HG03060 (cell line): Measurements from ENCODE around the gene FOXO3.

ENCODE experiments used
- ATAC-seq: cut with Tn5 transposase; IDR thresholded peaks from one replicate; pipeline ENCODE4 v1.9.1; 2021; ENCODE audit warnings: low read depth, moderate number of reproducible peaks; ENCODE audit not compliant: unreplicated experiment

Gene FOXO3

GRCh38 chr6:108592371-108593337, 31.9 kb downstream of the FOXO3 start:
- ATAC-seq = peak; percentile 76

GRCh38 chr6:108594151-108594550, 33.4 kb downstream of the FOXO3 start:
- no peak for ATAC-seq

GRCh38 chr6:108594640-108595039, 33.9 kb downstream of the FOXO3 start:
- ATAC-seq = no peak

GRCh38 chr6:108596956-108597355, 36.2 kb downstream of the FOXO3 start:
- no peak for ATAC-seq

GRCh38 chr6:108597572-108598304, 37.0 kb downstream of the FOXO3 start:
- ATAC-seq = no peak

- ATAC-seq = peak; percentile 55
Observed at GRCh38 chr6:108598305-108598863, 37.7 kb downstream of the FOXO3 start.

GRCh38 chr6:108604156-108604555, 43.4 kb downstream of the FOXO3 start:
- ATAC-seq = no peak

- no peak for ATAC-seq
Observed at GRCh38 chr6:108606250-108606690, 45.6 kb downstream of the FOXO3 start.

- ATAC-seq = no peak
Observed at GRCh38 chr6:108608453-108609275, 47.9 kb downstream of the FOXO3 start.

GRCh38 chr6:108609276-108609769, 48.6 kb downstream of the FOXO3 start:
- ATAC-seq = no peak

- no peak for ATAC-seq
Observed at GRCh38 chr6:108610270-108610839, 49.6 kb downstream of the FOXO3 start.

- ATAC-seq = no peak
Observed at GRCh38 chr6:108610957-108611586, 50.4 kb downstream of the FOXO3 start.

GRCh38 chr6:108612852-108613251, 52.1 kb downstream of the FOXO3 start:
- no peak for ATAC-seq

- no peak for ATAC-seq
Observed at GRCh38 chr6:108616544-108616943, 55.8 kb downstream of the FOXO3 start.

- ATAC-seq = no peak
Observed at GRCh38 chr6:108616973-108617372, 56.3 kb downstream of the FOXO3 start.

- no peak for ATAC-seq
Observed at GRCh38 chr6:108618623-108619152, 58.0 kb downstream of the FOXO3 start.

- ATAC-seq = no peak
Observed at GRCh38 chr6:108619431-108620197, 58.9 kb downstream of the FOXO3 start.

- no peak for ATAC-seq
Observed at GRCh38 chr6:108621117-108621516, 60.4 kb downstream of the FOXO3 start.
